H9 (cell line): Measurements from ENCODE around the gene ATG12. TPM values are rescaled to one million over a fixed set of nuclear protein-coding genes. Genes with fewer than 3 reads are reported as not detected.

Experiments used
- DNase-seq: peaks from one replicate; pipeline ENCODE4 v3.0.0-alpha.2; 2017
- H2AFZ ChIP-seq: one replicate; pipeline ENCODE4 v1.6.1; 2013; ENCODE audit warnings: mild to moderate bottlenecking, low read length, control low read depth, moderate library complexity
- H2AK5ac ChIP-seq: 2 replicates; pipeline ENCODE4 v1.6.1; 2013; ENCODE audit warnings: low read length, control low read depth, mixed read lengths; ENCODE audit not compliant: insufficient read length
- H2BK120ac ChIP-seq: one replicate; pipeline ENCODE4 v1.6.1; 2013; ENCODE audit warnings: low read depth, mild to moderate bottlenecking, low read length, control low read depth, inconsistent platforms; ENCODE audit not compliant: poor library complexity, severe bottlenecking
- H2BK12ac ChIP-seq: 2 replicates; pipeline ENCODE4 v1.6.1; 2013; ENCODE audit warnings: low read length, control low read depth, mixed read lengths, low read depth; ENCODE audit not compliant: insufficient read length
- H2BK15ac ChIP-seq: 2 replicates; pipeline ENCODE4 v1.6.1; 2013; ENCODE audit warnings: low read depth, low read length, control low read depth
- H2BK20ac ChIP-seq: one replicate; pipeline ENCODE4 v1.6.1; 2013; ENCODE audit warnings: low read depth, mild to moderate bottlenecking, low read length, control low read depth, inconsistent platforms; ENCODE audit not compliant: poor library complexity, severe bottlenecking
- H2BK5ac ChIP-seq: 2 replicates; pipeline ENCODE4 v1.6.1; 2013; ENCODE audit warnings: low read length, control low read depth, mixed read lengths; ENCODE audit not compliant: insufficient read length
- H3K14ac ChIP-seq: 2 replicates; pipeline ENCODE4 v1.6.1; 2013; ENCODE audit warnings: low read length, control low read depth; ENCODE audit not compliant: insufficient read depth
- H3K18ac ChIP-seq: 2 replicates; pipeline ENCODE4 v1.6.1; 2013; ENCODE audit warnings: low read depth, mild to moderate bottlenecking, mixed read lengths, low read length, control low read depth; ENCODE audit not compliant: insufficient read length
- H3K23ac ChIP-seq: 2 replicates; pipeline ENCODE4 v1.6.1; 2013; ENCODE audit warnings: low read length, control low read depth, mixed read lengths, low read depth; ENCODE audit not compliant: insufficient read length
- H3K23me2 ChIP-seq: 2 replicates; pipeline ENCODE4 v1.6.1; 2013; ENCODE audit warnings: low read depth, mild to moderate bottlenecking, mixed read lengths, low read length, control low read depth; ENCODE audit not compliant: insufficient read length, poor library complexity, severe bottlenecking
- H3K27ac ChIP-seq: 2 replicates; pipeline ENCODE4 v1.5.1; 2013; ENCODE audit warnings: low read length, control low read depth, mixed read lengths, low read depth; ENCODE audit not compliant: insufficient read length
- H3K27me3 ChIP-seq: 2 replicates; pipeline ENCODE4 v1.6.1; 2013; ENCODE audit warnings: low read length, control low read depth, inconsistent platforms; ENCODE audit not compliant: insufficient read depth
- H3K4ac ChIP-seq: 2 replicates; pipeline ENCODE4 v1.6.1; 2013; ENCODE audit warnings: low read depth, mild to moderate bottlenecking, control low read depth, inconsistent platforms, low read length, moderate library complexity
- H3K4me1 ChIP-seq: 2 replicates; pipeline ENCODE4 v1.6.1; 2013; ENCODE audit warnings: low read length, control low read depth, inconsistent platforms; ENCODE audit not compliant: insufficient read depth
- H3K4me2 ChIP-seq: 2 replicates; pipeline ENCODE4 v1.6.1; 2013; ENCODE audit warnings: low read length, control low read depth, mixed read lengths; ENCODE audit not compliant: insufficient read length, insufficient read depth
- H3K56ac ChIP-seq: 2 replicates; pipeline ENCODE4 v1.6.1; 2013; ENCODE audit warnings: low read depth, mild to moderate bottlenecking, mixed read lengths, low read length, control low read depth; ENCODE audit not compliant: insufficient read length
- H3K79me1 ChIP-seq: 2 replicates; pipeline ENCODE4 v1.6.1; 2013; ENCODE audit warnings: low read depth, mild to moderate bottlenecking, moderate library complexity, low read length, control low read depth, inconsistent platforms; ENCODE audit not compliant: insufficient read depth, poor library complexity, severe bottlenecking
- H3K79me2 ChIP-seq: 2 replicates; pipeline ENCODE4 v1.6.1; 2013; ENCODE audit warnings: low read length, control low read depth, inconsistent platforms; ENCODE audit not compliant: insufficient read depth
- H3K9ac ChIP-seq: 2 replicates; pipeline ENCODE4 v1.6.1; 2013; ENCODE audit warnings: low read length, control low read depth, mixed read lengths; ENCODE audit not compliant: insufficient read length; ENCODE audit errors: extremely low read depth
- H3K9me3 ChIP-seq: one replicate; pipeline ENCODE4 v1.6.1; 2013; ENCODE audit warnings: low read depth, low read length, inconsistent platforms; ENCODE audit not compliant: control insufficient read depth
- H3T11ph ChIP-seq: one replicate; pipeline ENCODE4 v1.6.1; 2013; ENCODE audit warnings: mild to moderate bottlenecking, low read length, control low read depth, inconsistent platforms
- H4K20me1 ChIP-seq: one replicate; pipeline ENCODE4 v1.6.1; 2013; ENCODE audit not compliant: control insufficient read depth, insufficient read length, insufficient read depth
- H4K5ac ChIP-seq: 2 replicates; pipeline ENCODE4 v1.6.1; 2013; ENCODE audit warnings: low read depth, mild to moderate bottlenecking, mixed read lengths, low read length, control low read depth; ENCODE audit not compliant: insufficient read length
- H4K8ac ChIP-seq: replicated peaks from 2 replicates; pipeline ENCODE4 v1.6.1; 2013; ENCODE audit warnings: low read length, control low read depth, mixed read lengths, low read depth; ENCODE audit not compliant: insufficient read length
- H4K91ac ChIP-seq: 2 replicates; pipeline ENCODE4 v1.6.1; 2013; ENCODE audit warnings: low read depth, mild to moderate bottlenecking, moderate library complexity, mixed read lengths, low read length, control low read depth; ENCODE audit not compliant: insufficient read length
- H3K27ac Mint-ChIP-seq, 3 experiments: 2 replicates in 2 of 3; 3 replicates in 1 of 3; pipeline ENCODE4 v1.8.0; 2020 to 2021; ENCODE audit warnings: mixed read lengths in 3 of 3, mild to moderate bottlenecking in 1 of 3, moderate library complexity in 1 of 3
- H3K27me3 Mint-ChIP-seq: 2 replicates; pipeline ENCODE4 v1.8.0; 2021; ENCODE audit warnings: low read depth, mild to moderate bottlenecking, moderate library complexity, mixed read lengths
- H3K36me3 Mint-ChIP-seq, 3 experiments: 2 replicates in 2 of 3; 3 replicates in 1 of 3; pipeline ENCODE4 v1.8.0; 2020 to 2021; ENCODE audit warnings: low read depth in 3 of 3, mixed read lengths in 3 of 3; ENCODE audit not compliant: insufficient read depth in 1 of 3
- H3K4me1 Mint-ChIP-seq, 2 experiments: 2 replicates each; pipeline ENCODE4 v1.8.0; 2020; ENCODE audit warnings: mixed read lengths in 2 of 2
- H3K4me3 Mint-ChIP-seq, 2 experiments: 2 replicates in 1 of 2; 3 replicates in 1 of 2; pipeline ENCODE4 v1.8.0; 2020 to 2021; ENCODE audit warnings: mild to moderate bottlenecking in 2 of 2, mixed read lengths in 2 of 2, moderate library complexity in 1 of 2
- H3K9me3 Mint-ChIP-seq, 2 experiments: 2 replicates in 1 of 2; 3 replicates in 1 of 2; pipeline ENCODE4 v1.8.0; 2020; ENCODE audit warnings: mild to moderate bottlenecking in 2 of 2, mixed read lengths in 2 of 2, moderate library complexity in 1 of 2
- WGBS: extraction: QIAGEN DNeasy Blood & Tissue Kit; methylation state at CpG from one replicate; pipeline ENCODE4 v1.1.7; 2013; ENCODE audit warnings: missing lambda C conversion rate, low lambda C conversion rate, mixed read lengths; ENCODE audit not compliant: insufficient read length; ENCODE audit errors: extremely low coverage; 5-methylcytosine and 5-hydroxymethylcytosine counted together
- total RNA-seq: library from RNA; stranded (reverse); gene quantifications from 2 replicates; pipeline ENCODE4 v1.2.1, GENCODE V29; 2021
- TF ChIP-seq, protein P1 (sequence below): fragments of 200-600 bp; sonication (generic); conservative IDR thresholded peaks from 3 replicates; pipeline ENCODE4 v1.8.0; 2021; ENCODE audit warnings: antibody characterized with exemption, mild to moderate bottlenecking

ATG12 gene
- total RNA-seq, 1 experiment from 2014 or later = 52.9 TPM

DNA sequence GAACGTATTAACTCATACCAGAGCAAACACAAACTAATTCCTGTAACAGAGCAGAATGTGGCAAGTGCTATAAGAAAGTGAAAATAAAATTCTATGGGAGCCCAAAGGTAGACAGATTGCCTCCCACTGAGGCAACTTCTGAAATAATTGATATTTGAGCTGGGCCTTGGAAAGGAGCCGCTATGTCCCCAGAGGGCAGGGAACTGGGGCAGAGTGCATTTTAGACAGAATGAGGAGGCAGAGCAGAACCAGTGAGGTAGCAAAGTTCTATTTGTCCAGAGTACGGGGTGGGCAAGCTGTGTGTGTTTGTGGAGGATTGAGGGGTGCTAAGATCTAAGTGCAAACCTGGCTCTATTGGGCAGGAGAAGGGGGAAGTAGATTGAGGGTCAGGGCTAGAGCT is 44.7 kb downstream of the ATG12 start:
- no peak overlapping the region for H2BK120ac ChIP-seq
- H3K79me1 ChIP-seq = no peaks in the 10 kb centered on the region
- no peak overlapping the region for H2AK5ac ChIP-seq
- no peak overlapping the region for H3T11ph ChIP-seq
- no peaks in the 10 kb centered on the region for H3K27me3 ChIP-seq
- no peak overlapping the region for H2BK5ac ChIP-seq
- no peak overlapping the region for H3K4me3 Mint-ChIP-seq
- no CpG with 5 or more reads among the region's 3 CpGs for WGBS
- no peak for DNase-seq
- H3K56ac ChIP-seq = no peak overlapping the region
- TF ChIP-seq, protein P1, sequence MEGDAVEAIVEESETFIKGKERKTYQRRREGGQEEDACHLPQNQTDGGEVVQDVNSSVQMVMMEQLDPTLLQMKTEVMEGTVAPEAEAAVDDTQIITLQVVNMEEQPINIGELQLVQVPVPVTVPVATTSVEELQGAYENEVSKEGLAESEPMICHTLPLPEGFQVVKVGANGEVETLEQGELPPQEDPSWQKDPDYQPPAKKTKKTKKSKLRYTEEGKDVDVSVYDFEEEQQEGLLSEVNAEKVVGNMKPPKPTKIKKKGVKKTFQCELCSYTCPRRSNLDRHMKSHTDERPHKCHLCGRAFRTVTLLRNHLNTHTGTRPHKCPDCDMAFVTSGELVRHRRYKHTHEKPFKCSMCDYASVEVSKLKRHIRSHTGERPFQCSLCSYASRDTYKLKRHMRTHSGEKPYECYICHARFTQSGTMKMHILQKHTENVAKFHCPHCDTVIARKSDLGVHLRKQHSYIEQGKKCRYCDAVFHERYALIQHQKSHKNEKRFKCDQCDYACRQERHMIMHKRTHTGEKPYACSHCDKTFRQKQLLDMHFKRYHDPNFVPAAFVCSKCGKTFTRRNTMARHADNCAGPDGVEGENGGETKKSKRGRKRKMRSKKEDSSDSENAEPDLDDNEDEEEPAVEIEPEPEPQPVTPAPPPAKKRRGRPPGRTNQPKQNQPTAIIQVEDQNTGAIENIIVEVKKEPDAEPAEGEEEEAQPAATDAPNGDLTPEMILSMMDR = no peak
- H3K23ac ChIP-seq = no peak overlapping the region
- no peaks in the 10 kb centered on the region for H3K36me3 Mint-ChIP-seq
- H3K4me2 ChIP-seq = no peak overlapping the region
- no peaks in the 10 kb centered on the region for H3K79me2 ChIP-seq
- H4K5ac ChIP-seq = no peak overlapping the region
- no peaks in the 10 kb centered on the region for H3K23me2 ChIP-seq
- H4K20me1 ChIP-seq = no peaks in the 10 kb centered on the region
- no peak overlapping the region for H3K27ac Mint-ChIP-seq
- H3K27me3 Mint-ChIP-seq = peaks cover 2% of the 10 kb centered on the region; the same call in 1 of the 2 replicates
- no peaks in the 10 kb centered on the region for H3K4me1 Mint-ChIP-seq
- H4K8ac ChIP-seq = no peak overlapping the region
- no peak overlapping the region for H3K14ac ChIP-seq
- no peak overlapping the region for H3K18ac ChIP-seq
- no peak overlapping the region for H3K27ac ChIP-seq
- no peaks in the 10 kb centered on the region for H3K9me3 ChIP-seq
- no peak overlapping the region for H3K9ac ChIP-seq
- H2BK12ac ChIP-seq = no peak overlapping the region
- no peak overlapping the region for H2BK15ac ChIP-seq
- H3K9me3 Mint-ChIP-seq = no peaks in the 10 kb centered on the region
- no peak overlapping the region for H2AFZ ChIP-seq
- H2BK20ac ChIP-seq = no peak overlapping the region
- H3K4ac ChIP-seq = no peak overlapping the region
- H3K4me1 ChIP-seq = no peaks in the 10 kb centered on the region
- H4K91ac ChIP-seq = no peak overlapping the region
